ENCODE measurements around the gene FBN1. TPM values are rescaled to one million over a fixed set of nuclear protein-coding genes. Genes with fewer than 3 reads are reported as not detected.
A peak's percentile ranks its signal among the peaks of the same experiment; 100 is the strongest.

The FBN1 gene
- total RNA-seq, 4 donors from 2014 or later, result 3.9 to 87.0 (median 23.4) TPM

DNA sequence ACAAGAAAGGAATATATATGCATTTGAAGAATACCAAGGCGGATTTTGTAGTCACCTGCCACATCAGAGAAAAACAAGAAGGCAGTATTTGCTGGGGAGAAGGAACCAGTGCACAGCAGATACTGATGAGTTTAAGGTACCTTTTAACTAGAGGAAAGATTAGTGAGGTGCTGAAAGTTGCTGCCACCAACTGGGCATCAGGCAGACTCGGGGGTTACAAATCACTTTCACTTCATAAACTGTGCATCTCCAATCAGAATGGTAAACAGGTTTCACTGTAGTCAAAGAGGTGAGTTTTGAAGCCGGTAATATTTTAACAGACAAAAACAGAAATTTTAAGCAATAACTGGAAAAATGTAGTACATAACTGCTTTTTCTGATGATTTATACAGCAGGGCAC lies 4.1 kb downstream of the FBN1 start:
- H3K27me3 ChIP-seq, result peaks cover 0 to 30% (median 3%) of the 10 kb centered on the region in 4 donors
- peaks cover 4 to 56% (median 13%) of the 10 kb centered on the region in 3 donors for H3K4me1 ChIP-seq
- no peaks in the 10 kb centered on the region for H3K9me3 ChIP-seq
- H3K4me3 ChIP-seq, result peak overlapping the region in 3 of 4 donors; percentile 4 to 78 (median 12)
- no peak for TF ChIP-seq POLR2A (IDR thresholded peaks at IDR 0.05)
- TF ChIP-seq, protein P1, sequence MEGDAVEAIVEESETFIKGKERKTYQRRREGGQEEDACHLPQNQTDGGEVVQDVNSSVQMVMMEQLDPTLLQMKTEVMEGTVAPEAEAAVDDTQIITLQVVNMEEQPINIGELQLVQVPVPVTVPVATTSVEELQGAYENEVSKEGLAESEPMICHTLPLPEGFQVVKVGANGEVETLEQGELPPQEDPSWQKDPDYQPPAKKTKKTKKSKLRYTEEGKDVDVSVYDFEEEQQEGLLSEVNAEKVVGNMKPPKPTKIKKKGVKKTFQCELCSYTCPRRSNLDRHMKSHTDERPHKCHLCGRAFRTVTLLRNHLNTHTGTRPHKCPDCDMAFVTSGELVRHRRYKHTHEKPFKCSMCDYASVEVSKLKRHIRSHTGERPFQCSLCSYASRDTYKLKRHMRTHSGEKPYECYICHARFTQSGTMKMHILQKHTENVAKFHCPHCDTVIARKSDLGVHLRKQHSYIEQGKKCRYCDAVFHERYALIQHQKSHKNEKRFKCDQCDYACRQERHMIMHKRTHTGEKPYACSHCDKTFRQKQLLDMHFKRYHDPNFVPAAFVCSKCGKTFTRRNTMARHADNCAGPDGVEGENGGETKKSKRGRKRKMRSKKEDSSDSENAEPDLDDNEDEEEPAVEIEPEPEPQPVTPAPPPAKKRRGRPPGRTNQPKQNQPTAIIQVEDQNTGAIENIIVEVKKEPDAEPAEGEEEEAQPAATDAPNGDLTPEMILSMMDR (IDR thresholded peaks at IDR 0.05), result peak in 2 of 6 experiments; percentile 22 to 29
- 52% methylated on average over 3 of the region's 3 CpGs for WGBS, 2 donors
- peak overlapping the region in 1 of 4 donors; percentile 93 for H3K27ac ChIP-seq
- intact Hi-C loops (cut with DNase I), result no loop called here
- no peak for DNase-seq
- no peaks in the 10 kb centered on the region for H3K36me3 ChIP-seq

DNA sequence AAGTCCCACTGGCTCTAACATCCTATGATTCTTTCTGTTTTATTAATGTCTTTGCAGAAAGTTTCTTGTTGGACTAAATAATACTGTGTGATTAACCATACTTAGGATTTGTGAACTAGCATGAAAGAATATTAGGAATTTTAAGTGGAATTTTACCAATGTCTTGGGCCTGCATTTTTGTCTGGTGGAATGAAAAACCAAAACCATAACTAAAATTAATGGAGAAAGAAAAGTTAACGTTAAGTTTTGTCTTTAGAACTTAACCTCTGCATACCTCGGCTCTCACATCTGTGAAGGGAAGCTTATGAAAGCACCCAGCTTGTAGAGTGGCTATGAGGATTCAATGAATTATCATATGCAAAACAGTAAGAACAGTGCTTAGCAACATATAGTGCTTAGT lies 6.5 kb downstream of the FBN1 start:
- 82 to 84% methylated on average over 2 of the region's 2 CpGs for WGBS, 2 donors
- Histone ChIP-seq H3K27me3 (peaks cover 0 to 6% (median 0%) of the 10 kb centered on the region in 4 donors), H3K36me3 (no peaks in the 10 kb centered on the region), H3K27ac (no peak overlapping the region), H3K4me1 (peaks cover 0 to 36% (median 7%) of the 10 kb centered on the region in 3 donors), H3K4me3 (no peak overlapping the region), H3K9me3 (no peaks in the 10 kb centered on the region)
- TF ChIP-seq, protein P1 (IDR thresholded peaks at IDR 0.05), result no peak
- no peak for TF ChIP-seq POLR2A (IDR thresholded peaks at IDR 0.05)
- intact Hi-C loops (cut with DNase I), result loop anchor here (10.0 kb wide), 1 partner anchor 274 kb away; no protein-coding TSS in a partner anchor
- no peak for DNase-seq

DNA sequence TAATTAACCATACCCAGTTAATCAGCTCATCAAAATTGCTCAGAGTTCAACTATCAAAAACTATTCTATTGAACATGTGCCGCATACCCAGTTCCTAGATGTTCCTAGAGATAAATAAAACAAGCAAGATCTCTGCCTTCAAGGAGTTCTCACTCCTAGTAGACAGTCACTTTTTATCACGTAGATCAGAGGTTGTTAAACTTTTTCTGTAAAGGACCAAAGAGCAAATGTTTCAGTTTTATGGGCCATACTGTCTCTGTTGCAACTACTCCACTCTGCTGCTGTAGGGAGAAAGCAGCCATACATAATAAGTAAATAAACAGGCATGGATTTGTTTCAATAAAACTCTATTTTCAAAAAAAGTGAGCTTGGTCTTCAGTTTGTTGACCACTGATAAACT lies 7.9 kb downstream of the FBN1 start:
- TF ChIP-seq, protein P1 (IDR thresholded peaks at IDR 0.05), result no peak
- TF ChIP-seq POLR2A (IDR thresholded peaks at IDR 0.05), result no peak
- H3K27ac ChIP-seq, result no peak overlapping the region
- WGBS, 2 donors, result 89 to 95% methylated on average over 2 of the region's 2 CpGs
- DNase-seq, result no peak
- peaks cover 0 to 40% (median 7%) of the 10 kb centered on the region in 3 donors for H3K4me1 ChIP-seq
- intact Hi-C loops (cut with DNase I), result loop anchor here (10.0 kb wide), 1 partner anchor 273 kb away; no protein-coding TSS in a partner anchor
- H3K36me3 ChIP-seq, result no peaks in the 10 kb centered on the region
- no peaks in the 10 kb centered on the region for H3K9me3 ChIP-seq
- no peaks in the 10 kb centered on the region for H3K27me3 ChIP-seq
- no peak overlapping the region for H3K4me3 ChIP-seq

DNA sequence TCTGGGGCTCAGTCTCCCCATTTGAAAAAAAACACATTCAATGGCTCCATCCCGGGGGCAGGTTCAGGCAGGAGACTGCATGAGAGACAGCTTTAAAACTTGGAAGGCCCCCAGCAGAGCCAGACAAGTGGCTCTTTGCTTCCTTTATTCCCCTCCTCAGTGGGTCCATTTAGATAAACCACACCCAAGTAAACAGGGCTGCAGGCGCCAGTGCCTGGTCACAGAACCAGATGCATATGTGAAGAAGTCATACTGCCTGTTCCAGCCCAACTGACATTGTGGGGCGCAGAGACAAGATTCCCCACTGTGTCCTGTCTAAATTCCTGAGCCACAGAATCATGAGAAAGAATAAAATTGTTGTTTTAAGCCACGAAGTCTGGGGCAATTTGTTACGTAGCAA lies 9.0 kb downstream of the FBN1 start:
- peak overlapping the region in 1 of 4 donors; percentile 3 for H3K27ac ChIP-seq
- no peak overlapping the region for H3K4me3 ChIP-seq
- WGBS, 2 donors, result 59 to 86% methylated on average over 5 of the region's 5 CpGs
- no peaks in the 10 kb centered on the region for H3K36me3 ChIP-seq
- TF ChIP-seq, protein P1 (IDR thresholded peaks at IDR 0.05), result no peak
- TF ChIP-seq POLR2A (IDR thresholded peaks at IDR 0.05), result no peak
- intact Hi-C loops (cut with DNase I), result loop anchor here (10.0 kb wide), 1 partner anchor 272 kb away; no protein-coding TSS in a partner anchor
- no peaks in the 10 kb centered on the region for H3K27me3 ChIP-seq
- DNase-seq, result no peak
- peaks cover 0 to 33% (median 4%) of the 10 kb centered on the region in 3 donors for H3K4me1 ChIP-seq
- no peaks in the 10 kb centered on the region for H3K9me3 ChIP-seq

DNA sequence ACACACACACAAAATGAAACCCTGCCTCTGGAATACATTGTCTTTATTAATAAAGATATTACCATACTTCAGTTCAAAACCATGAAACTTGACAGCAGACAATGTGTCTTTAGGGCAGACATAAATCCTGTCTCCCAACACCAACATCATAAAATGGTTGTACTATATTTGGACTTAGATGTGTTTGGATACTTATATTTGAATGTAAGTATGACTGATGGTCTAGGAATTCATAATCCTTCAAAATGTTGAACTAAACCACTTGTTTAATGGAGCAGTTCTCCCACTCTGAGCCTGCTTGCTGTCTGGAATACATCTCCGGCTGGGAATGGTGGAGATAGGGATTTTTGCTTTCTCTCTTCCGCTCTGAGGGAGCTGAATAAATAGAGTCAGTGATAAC lies 10.6 kb downstream of the FBN1 start:
- H3K27me3 ChIP-seq, result no peaks in the 10 kb centered on the region
- no peak for TF ChIP-seq POLR2A (IDR thresholded peaks at IDR 0.05)
- TF ChIP-seq, protein P1 (IDR thresholded peaks at IDR 0.05), result no peak
- intact Hi-C loops (cut with DNase I), result loop anchor here (10.0 kb wide), 1 partner anchor 270 kb away; no protein-coding TSS in a partner anchor
- no peak for DNase-seq
- no peaks in the 10 kb centered on the region for H3K36me3 ChIP-seq
- H3K27ac ChIP-seq, result no peak overlapping the region
- no peaks in the 10 kb centered on the region for H3K9me3 ChIP-seq
- WGBS, 2 donors, result 81% methylated on average over 2 of the region's 2 CpGs
- H3K4me3 ChIP-seq, result no peak overlapping the region
- peaks cover 0 to 20% (median 4%) of the 10 kb centered on the region in 3 donors for H3K4me1 ChIP-seq

Measured in esophagus squamous epithelium (tissue), 5 donors.